ENCODE data around the gene BUB1B.

Gene BUB1B

GRCh38 chr15:40204100-40204499 lies 43.2 kb downstream of the BUB1B start:
- TF ChIP-seq CTCF (conservative IDR thresholded peaks at IDR 0.05; ENCODE audit: low read length): no peak
- DNase-seq (ENCODE audit: low read depth): peak; percentile 10
- H3K4me3 ChIP-seq (ENCODE audit: low read length): no peak overlapping the region

GRCh38 chr15:40217166-40217824 lies 56.4 kb downstream of the BUB1B start:
- peak; percentile 85 for TF ChIP-seq CTCF (conservative IDR thresholded peaks at IDR 0.05; ENCODE audit: low read length)
- H3K4me3 ChIP-seq (ENCODE audit: low read length): no peak overlapping the region
- peak; percentile 67 for DNase-seq (ENCODE audit: low read depth)

- no peak overlapping the region for H3K4me3 ChIP-seq (ENCODE audit: low read length)
- no peak for DNase-seq (ENCODE audit: low read depth)
- no peak for TF ChIP-seq CTCF (conservative IDR thresholded peaks at IDR 0.05; ENCODE audit: low read length)
These were observed 58.9 kb downstream of the BUB1B start for GRCh38 chr15:40219801-40220200.

DNA sequence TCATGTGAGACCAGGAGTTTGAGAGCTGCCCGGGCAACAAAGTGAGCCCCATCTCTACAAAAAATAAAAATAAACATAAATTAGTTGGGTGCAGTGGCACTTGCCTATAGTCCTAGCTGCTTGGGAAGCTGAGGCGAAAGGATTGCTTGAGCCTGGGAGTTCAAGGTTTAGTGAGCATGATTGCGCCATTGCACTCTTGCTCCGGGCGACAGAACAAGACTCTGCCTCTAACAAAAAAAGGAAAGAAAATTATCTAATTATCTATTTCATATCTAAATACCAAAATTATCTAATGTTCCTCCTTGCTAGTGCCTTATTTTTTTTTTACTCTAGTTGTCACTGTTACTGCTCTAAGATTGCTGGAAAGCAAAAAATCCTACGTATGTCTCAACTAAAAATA lies 61.3 kb downstream of the BUB1B start:
- DNase-seq (ENCODE audit: low read depth): no peak
- H3K4me3 ChIP-seq (ENCODE audit: low read length): no peak overlapping the region
- TF ChIP-seq CTCF (conservative IDR thresholded peaks at IDR 0.05; ENCODE audit: low read length): no peak

GRCh38 chr15:40226736-40227135 lies 65.9 kb downstream of the BUB1B start:
- no peak for TF ChIP-seq CTCF (conservative IDR thresholded peaks at IDR 0.05; ENCODE audit: low read length)
- no peak for DNase-seq (ENCODE audit: low read depth)
- no peak overlapping the region for H3K4me3 ChIP-seq (ENCODE audit: low read length)

DNA sequence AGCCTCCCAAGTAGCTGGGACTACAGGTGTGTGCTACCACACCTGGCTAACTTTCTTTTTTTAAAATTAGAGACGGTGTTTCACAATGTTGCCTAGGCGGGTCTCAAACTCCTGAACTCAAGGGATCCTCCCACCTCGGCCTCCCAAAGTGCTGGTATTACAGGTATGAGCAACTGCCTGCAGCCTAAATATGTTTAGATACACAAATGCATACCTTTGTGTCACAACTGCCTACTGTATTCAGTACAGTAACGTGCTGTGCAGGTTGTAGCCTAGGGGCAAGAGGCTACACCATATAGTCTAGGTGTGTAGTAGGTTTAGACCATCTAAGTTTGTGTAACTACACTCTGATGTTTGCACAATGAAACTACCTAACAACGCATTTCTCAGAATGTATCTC lies 68.4 kb downstream of the BUB1B start:
- no peak overlapping the region for H3K4me3 ChIP-seq (ENCODE audit: low read length)
- no peak for TF ChIP-seq CTCF (conservative IDR thresholded peaks at IDR 0.05; ENCODE audit: low read length)
- no peak for DNase-seq (ENCODE audit: low read depth)

GRCh38 chr15:40229956-40230355 lies 69.1 kb downstream of the BUB1B start:
- DNase-seq (ENCODE audit: low read depth): no peak
- no peak for TF ChIP-seq CTCF (conservative IDR thresholded peaks at IDR 0.05; ENCODE audit: low read length)
- no peak overlapping the region for H3K4me3 ChIP-seq (ENCODE audit: low read length)
